ENCODE data around the gene PRPSAP1.
"Not testable (repeated sequence)": the region's sequence is repeated elsewhere in the genome, so short reads cannot be mapped to it uniquely, and the experiment has no call there.

Gene PRPSAP1

DNA sequence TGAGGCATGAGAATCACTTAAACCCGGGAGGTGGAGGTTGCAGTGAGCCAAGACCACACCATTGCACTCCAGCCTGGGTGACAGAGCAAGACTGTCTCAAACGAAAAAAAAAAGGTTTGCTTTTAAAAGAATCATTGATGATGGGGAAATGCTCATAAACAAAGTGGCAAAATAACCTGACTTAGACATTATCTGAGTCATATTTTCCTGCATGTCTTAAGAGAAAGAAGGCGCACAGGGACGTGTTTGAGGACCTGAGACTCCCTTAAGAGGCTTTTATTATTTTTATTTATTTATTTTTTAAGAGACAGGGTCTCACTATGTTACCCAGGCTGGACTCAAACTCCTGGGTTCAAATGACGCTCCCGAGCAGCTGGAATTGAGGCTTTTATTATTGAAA is 5.7 kb upstream of the PRPSAP1 start:
- no peak for DNase-seq (ENCODE audit: low read depth)

DNA sequence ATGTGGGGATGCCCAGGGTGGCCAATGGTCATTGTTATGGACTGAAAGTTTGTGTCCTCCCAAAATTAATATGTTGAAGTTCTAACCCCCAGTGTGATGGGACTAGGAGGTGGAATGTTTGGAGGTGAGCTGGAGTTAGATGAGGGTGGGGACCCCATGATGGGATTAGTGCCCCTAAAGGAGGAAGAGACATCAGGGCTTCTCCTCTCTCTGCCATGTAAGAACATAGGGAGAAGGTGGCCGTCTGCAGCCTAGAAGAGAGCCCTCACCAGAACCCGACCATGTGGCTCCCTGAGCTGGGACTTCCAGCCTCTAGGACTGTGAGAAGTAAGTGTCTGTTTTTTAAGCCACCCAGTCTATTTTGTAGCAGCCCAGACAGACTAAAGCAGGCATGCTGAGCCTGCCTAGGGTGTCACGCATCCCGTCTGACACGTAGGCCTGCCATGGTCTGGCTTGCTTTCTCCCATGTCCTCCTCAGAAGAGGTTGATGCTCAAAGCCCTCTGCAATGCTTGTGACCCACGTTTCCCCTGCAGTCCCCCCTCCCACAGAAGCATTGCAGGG is 4.0 kb upstream of the PRPSAP1 start:
- no peak for DNase-seq (ENCODE audit: low read depth)

DNA sequence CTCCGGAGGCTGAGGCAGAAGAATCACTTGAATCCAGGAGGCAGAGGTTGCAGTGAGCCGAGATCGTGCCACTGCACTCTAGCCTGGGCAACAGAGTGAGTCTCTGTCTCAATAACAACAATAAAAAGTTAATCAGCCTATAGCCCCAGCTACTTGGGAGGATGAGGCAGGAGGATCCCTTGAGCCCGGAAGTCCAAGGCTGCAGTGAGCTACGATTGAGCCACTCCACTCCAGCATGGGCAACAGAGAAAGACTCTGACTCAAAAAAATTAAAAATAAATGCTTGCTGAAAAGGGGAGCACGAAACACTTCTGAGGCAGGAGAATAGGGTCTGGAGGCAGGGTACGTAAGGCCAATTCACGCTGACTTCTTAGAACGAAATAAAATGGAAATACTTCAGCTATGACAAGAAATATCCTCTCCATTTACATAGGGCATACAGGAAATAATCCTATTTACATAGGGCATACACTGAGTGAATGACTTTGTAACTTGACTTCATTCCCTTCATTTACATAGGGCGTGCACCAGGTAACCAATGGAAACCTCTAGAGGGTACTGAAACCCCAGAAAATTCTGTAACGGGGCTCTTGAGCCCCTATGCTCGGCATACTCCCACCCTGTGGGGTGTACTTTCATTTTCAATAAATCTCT is 3.2 kb upstream of the PRPSAP1 start:
- DNase-seq (ENCODE audit: low read depth): no peak

DNA sequence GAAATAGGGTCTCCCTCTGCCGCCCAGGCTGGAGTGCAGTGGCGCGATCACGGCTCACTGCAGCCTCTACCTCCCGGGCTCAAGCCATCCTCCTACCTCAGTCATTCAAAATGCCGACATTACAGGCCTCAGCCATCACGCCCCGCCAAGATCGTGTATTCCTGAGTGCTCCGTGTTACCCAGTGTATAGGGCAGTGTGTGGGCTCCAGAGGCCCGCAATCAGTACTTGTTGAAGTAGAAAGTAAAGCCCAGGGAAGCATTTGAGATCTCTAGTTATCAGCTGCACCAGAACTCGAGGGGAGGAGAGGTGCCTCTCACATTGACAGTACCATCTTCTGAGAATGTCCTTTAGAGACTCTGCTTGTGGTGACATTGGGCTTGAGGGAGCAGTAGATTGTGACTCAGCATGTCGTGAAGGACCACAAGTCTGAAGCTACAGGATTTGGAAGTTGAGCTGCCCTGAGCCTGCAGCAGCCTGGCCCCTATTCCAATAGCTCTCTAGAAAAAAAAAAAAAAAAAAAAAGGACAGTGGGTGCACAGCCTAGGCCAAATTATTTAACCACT is 1.1 kb upstream of the PRPSAP1 start:
- DNase-seq (ENCODE audit: low read depth): no peak

DNA sequence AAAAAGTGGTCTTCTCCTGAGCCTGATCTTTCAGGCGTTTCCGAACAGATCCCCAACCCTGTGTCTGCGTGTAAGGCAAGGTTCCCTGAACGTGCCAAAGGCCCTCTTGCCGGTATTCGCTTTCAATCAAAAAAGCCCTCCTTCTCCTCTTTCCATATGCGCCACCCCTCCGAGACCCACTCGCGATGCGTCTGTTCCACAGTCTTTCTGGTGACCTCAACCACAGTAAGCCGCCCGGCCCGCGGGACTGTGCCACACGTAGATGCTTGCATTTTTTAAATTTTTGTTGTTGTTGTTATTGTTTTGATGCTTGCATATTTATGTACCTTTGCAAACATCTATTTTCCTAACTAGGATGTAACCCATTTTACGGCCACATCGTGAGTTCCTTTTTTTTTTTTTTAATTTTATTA is 607 bp upstream of the PRPSAP1 start:
- no peak for DNase-seq (ENCODE audit: low read depth)

DNA sequence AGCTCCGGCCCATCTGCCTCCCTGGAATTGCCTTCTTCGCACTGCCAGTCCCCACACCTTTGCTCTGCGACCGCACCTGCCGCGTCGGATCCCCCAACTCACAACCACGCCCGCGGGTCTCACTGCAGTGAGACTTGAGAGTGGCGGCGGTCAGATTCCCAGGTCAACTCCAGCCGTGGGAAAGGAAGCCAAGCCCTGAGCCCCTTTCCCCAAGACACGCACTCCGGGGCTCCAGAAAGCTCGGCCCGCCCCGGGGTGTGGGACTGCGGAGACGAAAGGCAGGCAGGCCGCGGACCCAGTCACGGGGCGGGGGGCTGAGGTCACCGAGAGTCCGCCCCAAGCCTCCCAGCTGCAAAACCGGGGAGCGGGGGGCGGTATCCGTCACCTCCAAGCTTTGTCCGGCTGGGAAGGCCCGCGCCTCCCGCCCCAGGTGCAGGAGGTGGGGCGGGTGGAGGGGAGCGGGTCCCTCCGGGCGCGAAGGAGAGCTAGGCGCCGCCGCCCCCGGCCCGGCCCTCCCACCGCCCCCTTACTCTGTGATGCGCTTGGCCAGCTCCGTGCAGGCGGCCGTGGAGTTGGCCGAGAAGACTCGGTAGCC is 615 bp downstream of the PRPSAP1 start:
- peak; percentile 1 for DNase-seq (ENCODE audit: low read depth)

DNA sequence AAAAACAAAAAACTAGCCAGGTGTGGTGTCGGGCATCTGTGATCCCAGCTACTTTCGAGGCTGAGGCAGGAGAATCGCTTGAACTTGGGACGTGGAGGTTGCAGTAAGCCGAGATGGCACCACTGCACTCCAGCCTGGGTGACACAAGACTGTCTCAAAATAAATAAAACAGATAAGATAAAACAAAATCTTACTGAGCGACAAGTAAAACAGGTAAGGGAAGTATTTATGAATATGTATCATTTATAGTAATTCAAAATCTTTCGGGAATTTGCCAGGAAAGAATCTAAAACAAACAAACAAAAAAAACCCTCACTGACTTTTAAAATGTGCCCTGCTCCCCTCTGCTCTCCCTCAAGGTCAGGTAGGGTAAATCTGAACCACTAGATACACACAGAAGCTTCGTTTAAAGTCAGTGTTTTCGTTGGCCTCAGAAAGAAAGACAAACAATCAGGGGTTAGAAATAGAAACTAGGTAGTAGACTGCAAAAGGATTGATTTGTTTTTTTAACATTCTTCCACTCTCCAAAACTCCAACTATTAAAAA is 2.1 kb downstream of the PRPSAP1 start:
- no peak for DNase-seq (ENCODE audit: low read depth)

DNA sequence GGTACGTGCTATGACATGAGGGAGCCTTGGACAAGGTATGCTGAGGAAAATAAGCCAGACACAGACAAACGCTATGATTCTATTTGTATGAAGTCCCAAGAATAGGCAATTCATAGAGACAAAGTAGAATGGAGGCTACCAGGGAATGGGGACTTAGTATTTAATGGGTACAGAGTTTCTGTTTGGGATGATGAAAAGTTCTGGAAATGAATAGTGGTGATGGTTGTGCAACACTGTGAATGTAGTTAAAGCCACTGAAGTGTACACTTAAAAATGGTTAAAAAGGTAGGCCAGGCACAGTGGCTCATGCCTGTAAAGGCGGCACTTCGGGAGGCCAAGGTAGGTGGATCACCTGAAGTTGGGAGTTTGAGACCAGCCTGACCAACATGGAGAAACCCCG is 3.3 kb downstream of the PRPSAP1 start:
- no peak for DNase-seq (ENCODE audit: low read depth)

DNA sequence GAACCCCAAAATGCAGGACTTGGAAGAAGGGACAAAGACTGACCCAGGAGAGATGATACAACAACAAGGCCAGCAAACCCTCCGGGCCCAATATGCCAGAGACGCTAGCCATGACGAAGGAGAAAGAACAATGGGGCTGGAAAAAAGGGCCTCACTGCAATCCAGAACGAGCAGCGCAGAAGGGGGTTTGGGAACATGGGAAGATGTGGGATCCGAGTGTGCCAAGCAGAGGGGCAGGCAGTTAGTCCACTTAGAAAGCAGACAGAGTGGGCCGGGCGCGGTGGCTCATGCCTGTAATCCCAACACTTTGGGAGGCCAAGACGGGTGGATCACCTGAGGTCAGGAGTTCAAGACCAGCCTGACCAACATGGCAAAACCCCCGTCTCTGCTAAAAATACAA is 6.8 kb downstream of the PRPSAP1 start:
- DNase-seq (ENCODE audit: low read depth): not testable (repeated sequence)

DNA sequence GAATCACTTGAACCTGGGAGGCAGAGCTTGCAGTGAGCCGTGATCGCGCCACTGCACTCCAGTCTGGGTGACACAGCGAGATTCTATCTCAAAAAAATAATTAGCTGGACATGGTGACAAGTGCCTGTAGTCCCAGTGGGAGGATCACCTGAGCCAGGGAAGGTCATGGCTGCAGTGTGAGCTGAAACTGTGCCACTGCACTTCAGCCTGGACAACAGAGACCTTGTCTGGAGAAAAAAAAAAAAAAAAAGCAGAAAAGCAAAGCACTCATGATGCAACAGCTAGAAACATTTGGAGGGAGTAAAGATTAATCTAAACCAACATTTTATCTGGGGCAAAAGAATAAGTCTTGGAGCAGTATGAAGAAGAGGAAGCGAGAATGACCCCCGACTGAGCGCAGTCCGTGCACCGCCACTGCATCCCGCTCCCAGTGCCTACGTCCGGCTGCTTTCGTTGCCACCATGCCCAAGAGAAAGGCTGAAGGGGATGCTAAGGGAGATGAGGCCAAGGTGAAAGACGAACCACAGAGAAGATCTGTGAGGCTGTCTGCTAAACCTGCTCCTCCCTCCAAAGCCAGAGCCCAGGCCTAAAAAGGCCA is 8.2 kb downstream of the PRPSAP1 start:
- no peak for DNase-seq (ENCODE audit: low read depth)

DNA sequence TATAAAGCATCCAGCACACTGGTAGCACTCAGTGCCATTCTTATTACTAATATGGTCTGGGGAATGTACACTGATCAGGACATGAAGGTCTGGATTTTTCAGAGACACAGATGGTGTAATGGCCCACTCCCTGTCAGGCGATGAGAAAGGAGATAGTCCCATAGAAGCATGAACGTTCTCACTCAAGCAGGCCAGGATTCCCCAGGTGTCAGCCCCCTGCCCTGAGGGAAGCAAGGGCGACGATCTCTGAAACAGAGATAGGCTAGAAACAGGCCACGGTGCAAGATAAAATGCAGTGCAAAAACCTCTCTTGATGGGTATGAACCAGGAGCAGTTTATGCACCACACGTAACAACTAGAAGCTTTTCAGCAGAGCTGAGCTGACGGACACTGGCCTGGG is 10.6 kb downstream of the PRPSAP1 start:
- no peak for DNase-seq (ENCODE audit: low read depth)

DNA sequence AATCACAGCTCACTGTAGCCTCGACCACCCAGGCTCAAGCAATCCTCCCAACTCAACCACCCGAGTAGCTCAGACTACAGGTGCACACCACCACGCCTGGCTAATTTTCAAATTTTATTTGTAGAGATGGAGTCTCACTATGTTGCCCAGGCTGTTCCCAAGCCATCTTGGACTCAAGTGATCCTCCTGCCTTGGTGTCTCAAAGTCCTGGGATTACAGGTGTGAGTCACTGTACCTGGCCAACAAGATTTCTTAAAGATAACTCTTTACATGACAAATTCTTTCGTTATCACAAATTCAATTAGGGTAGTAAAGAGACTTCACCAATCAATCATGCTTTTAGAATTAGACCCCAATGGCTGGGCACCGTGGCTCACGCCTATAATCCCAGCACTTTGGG is 12.4 kb downstream of the PRPSAP1 start:
- no peak for DNase-seq (ENCODE audit: low read depth)

DNA sequence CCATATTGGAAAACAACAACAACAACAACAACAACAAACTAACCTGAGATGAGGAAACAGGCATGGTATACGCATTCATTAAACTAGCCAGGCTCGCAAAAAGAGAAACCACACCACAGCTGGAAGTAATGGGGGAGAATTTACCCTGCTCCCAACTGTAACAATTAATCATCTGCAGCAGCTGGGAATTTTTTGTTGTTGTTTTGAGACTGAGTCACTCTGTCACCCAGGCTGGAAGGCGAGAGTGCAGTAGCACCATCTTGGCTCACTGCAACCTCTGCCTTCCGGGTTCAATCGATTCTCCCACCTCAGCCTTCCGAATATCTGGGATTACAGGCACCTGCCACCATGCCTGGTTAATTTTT is 16.3 kb downstream of the PRPSAP1 start:
- DNase-seq (ENCODE audit: low read depth): no peak

DNA sequence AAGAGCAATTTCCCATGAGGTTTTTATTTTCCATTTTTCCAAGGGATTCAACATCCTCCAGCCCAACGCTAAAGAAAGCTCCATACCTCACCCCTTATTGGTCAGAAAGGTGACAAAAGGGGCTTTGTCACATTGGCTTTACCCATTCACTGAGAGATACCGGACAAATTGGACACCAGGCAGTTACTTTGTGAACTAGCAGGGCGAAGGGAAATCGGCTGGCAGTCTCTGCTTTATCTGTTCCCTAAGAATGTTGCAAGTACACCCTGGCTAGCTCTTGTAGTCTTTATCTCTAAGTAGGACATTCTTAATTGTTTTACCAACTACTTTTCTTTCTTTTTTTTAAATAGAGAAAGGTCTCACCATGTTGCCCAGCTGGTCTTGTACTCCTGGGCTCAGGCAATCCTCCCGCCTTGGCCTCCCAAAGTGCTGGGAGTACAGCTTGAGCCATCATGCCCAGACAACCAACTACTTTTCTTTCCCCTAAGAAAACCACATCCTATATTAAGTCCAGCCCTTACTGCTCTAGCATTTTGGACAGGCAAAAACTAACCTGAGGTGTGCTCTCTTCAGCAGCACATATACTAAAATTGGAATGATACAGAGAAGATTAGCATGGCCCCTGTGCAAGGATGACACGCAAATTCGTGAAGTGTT is 16.8 kb downstream of the PRPSAP1 start:
- no peak for DNase-seq (ENCODE audit: low read depth)

DNA sequence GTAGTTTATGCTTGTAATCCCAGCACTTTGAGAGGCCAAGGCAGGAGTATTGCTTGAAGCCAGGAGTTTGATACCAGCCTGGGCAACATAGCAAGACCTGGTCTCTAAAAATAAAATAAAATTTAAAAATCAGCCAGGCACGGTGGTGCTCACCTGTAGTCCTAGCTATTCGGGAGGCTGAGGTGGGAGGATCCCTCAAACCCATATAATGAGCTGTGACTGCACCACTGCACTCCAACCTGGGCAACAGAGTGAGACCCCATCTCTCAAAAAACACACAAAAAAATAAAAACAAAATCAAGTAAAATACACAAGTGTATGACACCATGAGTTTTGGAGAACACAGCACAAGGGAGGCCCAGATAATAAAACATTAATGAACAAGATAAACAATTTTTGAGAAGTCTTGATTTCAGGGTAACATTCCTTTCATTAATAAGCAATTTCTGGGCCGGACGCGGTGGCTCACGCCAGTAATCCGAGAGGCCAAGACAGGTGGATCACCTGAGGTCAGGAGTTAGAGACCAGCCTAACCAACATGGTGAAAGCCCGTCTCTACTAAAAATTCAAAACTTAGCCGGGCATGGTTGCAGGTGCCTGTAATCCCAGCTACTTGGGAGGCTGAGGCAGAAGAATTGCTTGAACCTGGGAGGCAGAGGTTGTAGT is 17.9 kb downstream of the PRPSAP1 start:
- no peak for DNase-seq (ENCODE audit: low read depth)

DNA sequence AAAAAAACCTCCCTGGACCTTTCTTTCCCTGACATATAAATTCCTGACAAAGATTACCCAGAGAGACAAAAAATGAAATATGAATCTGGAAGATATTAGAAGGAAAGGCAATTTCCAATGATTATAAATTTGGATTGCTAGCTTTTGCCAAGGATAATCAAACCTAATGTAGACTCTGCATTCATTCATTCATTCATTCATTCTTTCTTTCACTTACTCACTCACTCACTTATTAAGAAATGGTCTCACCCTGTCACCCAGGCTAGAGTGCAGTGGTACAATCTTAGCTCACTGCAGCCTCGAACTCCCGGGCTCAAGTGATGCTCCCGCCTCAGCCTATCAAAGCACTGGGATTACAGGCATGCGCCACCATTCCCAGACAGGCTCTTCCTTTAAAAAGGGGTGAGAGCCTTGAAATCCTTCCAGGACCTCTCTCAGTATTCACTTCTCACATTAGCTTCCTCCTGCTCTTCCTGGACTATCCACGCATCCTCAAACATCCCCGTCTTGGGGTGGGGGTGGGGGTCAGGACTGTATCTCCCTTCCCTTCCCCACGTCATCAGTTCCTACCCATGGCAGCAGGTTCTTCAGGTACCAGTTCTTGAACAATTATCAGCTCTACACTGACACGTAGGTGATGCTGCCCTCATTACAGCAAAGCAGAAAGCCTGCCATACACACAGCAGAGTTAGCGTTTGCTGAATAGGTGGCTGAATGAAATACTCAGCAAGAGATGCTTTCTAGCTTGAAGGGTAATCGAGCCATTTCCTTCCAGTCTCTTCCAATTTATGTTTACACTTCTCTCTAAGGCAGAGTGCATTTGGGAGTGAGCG is 19.8 kb downstream of the PRPSAP1 start:
- DNase-seq (ENCODE audit: low read depth): no peak

DNA sequence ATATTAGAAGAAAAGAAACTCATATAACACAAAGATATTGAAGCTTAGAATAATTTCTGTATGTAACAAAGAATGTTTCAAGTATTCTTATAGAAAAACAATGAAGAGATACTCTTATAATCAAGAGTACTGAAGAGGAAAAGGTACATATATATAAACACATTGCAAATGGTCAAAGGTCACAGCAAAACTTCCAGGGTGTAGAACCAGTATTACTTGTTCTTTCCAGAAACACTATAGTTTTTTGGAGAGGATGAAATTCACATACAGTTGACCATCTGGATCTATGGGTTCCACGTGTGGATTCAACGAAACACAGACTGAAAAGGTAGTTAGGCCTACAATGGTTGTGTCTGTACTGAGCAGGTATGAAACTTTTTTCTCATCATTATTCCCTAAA is 22.6 kb downstream of the PRPSAP1 start:
- no peak for DNase-seq (ENCODE audit: low read depth)

DNA sequence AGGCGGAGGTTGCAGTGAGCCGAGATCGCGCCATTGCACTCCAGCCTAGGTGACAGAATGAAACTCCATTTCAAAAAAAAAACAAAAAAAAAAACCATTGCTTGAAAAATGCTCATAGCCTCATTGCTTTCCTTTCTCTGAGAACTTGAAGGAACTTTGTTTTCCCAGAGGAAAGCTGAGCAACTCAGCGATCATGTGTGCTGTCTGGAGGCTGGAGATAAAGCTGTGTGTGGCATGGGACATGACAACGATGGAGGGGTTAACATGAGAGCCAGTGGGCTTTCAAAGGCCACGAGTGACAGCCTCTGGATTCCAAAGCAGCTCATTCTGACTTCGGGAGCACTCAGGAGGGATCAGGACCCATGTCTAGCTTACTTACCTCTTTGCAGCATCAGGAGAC is 24.1 kb downstream of the PRPSAP1 start:
- DNase-seq (ENCODE audit: low read depth): no peak

DNA sequence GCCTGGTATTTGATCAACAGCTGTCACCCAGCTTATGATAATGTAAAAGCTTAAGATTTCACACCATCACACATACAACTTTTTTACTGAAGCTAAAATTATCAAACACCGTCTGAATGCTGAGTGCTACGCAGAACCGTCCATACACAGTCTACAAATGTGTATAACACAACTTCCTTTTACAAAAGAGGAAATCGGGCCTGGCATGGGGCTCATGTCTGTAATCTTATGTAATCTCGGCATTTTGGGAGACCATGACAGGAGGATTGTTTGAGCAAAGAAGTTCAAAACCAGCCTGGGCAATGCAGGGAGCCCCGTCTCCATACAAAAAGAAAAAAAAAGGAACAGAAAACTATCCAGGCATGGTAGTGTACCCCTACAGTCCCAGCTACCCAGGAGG is 26.0 kb downstream of the PRPSAP1 start:
- DNase-seq (ENCODE audit: low read depth): no peak

DNA sequence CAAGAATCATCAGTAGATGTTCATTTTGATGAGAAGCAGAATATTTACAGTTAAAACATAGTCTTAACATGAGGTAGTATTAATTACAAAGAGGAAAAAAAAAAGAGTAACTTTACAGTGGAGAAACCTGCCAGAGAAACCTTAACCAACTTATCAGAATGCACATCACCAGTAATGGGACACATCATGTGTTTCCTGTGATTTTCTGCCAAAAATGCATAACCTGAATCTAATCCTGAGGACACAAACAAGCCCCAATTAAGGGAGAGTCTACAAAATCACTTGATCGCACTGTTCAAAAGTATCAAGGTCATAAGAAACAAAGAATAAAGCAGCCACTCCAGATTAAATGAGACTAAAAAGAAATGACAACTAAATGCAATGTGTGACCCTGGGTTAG is 27.4 kb downstream of the PRPSAP1 start:
- no peak for DNase-seq (ENCODE audit: low read depth)

DNA sequence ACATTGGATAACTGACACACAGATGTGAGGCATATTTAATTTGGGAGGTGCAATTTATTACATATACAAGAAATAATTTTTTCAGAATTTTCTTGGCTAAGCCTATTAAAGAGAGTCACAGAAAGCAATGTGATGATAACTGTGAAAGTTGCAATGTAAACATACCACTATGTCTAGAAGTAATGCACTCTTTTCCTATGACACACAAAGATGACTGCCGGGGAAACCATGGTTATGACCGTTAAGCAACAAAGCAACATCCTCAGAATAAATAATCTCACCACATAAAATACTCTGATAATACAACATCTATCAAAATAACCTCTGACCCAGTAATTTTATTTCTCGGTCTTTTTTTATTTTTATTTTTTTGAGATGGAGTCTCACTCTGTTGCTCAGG is 35.1 kb downstream of the PRPSAP1 start:
- no peak for DNase-seq (ENCODE audit: low read depth)
